HG02852 (cell line): Measurements from ENCODE around the gene EED.
"Not testable (repeated sequence)": the region's sequence is repeated elsewhere in the genome, so short reads cannot be mapped to it uniquely, and the experiment has no call there.

Source experiments
- ATAC-seq: cut with Tn5 transposase; IDR thresholded peaks from one replicate; pipeline ENCODE4 v1.9.1; 2021; ENCODE audit warnings: mild to moderate bottlenecking, moderate library complexity; ENCODE audit not compliant: unreplicated experiment

Gene EED

GRCh38 chr11:86218125-86219084 lies 26.1 kb upstream of the EED start:
- peak; percentile 35 for ATAC-seq

- peak; percentile 58 for ATAC-seq
These were observed 25.0 kb upstream of the EED start for GRCh38 chr11:86219311-86220193.

- no peak for ATAC-seq
These were observed 23.9 kb upstream of the EED start for GRCh38 chr11:86220653-86221052.

GRCh38 chr11:86222081-86222480 lies 22.5 kb upstream of the EED start:
- ATAC-seq: no peak

- ATAC-seq: not testable (repeated sequence)
These were observed 20.0 kb upstream of the EED start for GRCh38 chr11:86224575-86224974.

- ATAC-seq: not testable (repeated sequence)
These were observed 19.2 kb upstream of the EED start for GRCh38 chr11:86225344-86225743.

- ATAC-seq: no peak
These were observed 16.1 kb upstream of the EED start for GRCh38 chr11:86228269-86229038.

- ATAC-seq: not testable (repeated sequence)
These were observed 15.6 kb upstream of the EED start for GRCh38 chr11:86229039-86229330.

- no peak for ATAC-seq
These were observed 14.3 kb upstream of the EED start for GRCh38 chr11:86230179-86230804.

- ATAC-seq: no peak
These were observed 13.6 kb upstream of the EED start for GRCh38 chr11:86230921-86231434.

- no peak for ATAC-seq
These were observed 12.0 kb upstream of the EED start for GRCh38 chr11:86232556-86232955.

- no peak for ATAC-seq
These were observed 9.6 kb upstream of the EED start for GRCh38 chr11:86234831-86235461.

- no peak for ATAC-seq
These were observed 7.2 kb upstream of the EED start for GRCh38 chr11:86237267-86237804.

GRCh38 chr11:86240164-86240563 lies 4.4 kb upstream of the EED start:
- no peak for ATAC-seq

- ATAC-seq: no peak
These were observed 2.5 kb upstream of the EED start for GRCh38 chr11:86241956-86242535.

GRCh38 chr11:86243396-86243795 lies 1.2 kb upstream of the EED start:
- no peak for ATAC-seq

GRCh38 chr11:86244063-86244521 lies 461 bp upstream of the EED start:
- ATAC-seq: peak; percentile 76

GRCh38 chr11:86245369-86246292 lies 1.1 kb downstream of the EED start:
- ATAC-seq: peak; percentile 11
